22Rv1 (cell line): Measurements from ENCODE around the gene BMP4.

Experiments
- H3K27ac ChIP-seq: fragments of 450-650 bp; 2 replicates; pipeline ENCODE4 v1.5.1; 2017
- CTCF ChIP-seq: fragments of 450-650 bp; IDR thresholded peaks from 2 replicates; pipeline ENCODE4 v1.5.1; 2017; ENCODE audit warnings: mild to moderate bottlenecking
- ZFX ChIP-seq: fragments of 450-650 bp; IDR thresholded peaks from 2 replicates; pipeline ENCODE4 v1.6.1; 2017; ENCODE audit warnings: antibody characterized with exemption, borderline replicate concordance

BMP4 gene

GRCh38 chr14:53949201-53949600 lies 7.4 kb downstream of the BMP4 start:
- no peak for TF ChIP-seq CTCF
- no peak for TF ChIP-seq ZFX
- no peak overlapping the region for H3K27ac ChIP-seq

- no peak overlapping the region for H3K27ac ChIP-seq
- TF ChIP-seq CTCF (no peak), ZFX (no peak)
Measured at GRCh38 chr14:53948205-53948884, 8.3 kb downstream of the BMP4 start.

- H3K27ac ChIP-seq, result no peak overlapping the region
- TF ChIP-seq ZFX (no peak), CTCF (no peak)
Measured at GRCh38 chr14:53947452-53948204, 9.0 kb downstream of the BMP4 start.

- H3K27ac ChIP-seq, result no peak overlapping the region
- TF ChIP-seq CTCF (no peak), ZFX (no peak)
Measured at GRCh38 chr14:53947094-53947445, 9.6 kb downstream of the BMP4 start.

DNA sequence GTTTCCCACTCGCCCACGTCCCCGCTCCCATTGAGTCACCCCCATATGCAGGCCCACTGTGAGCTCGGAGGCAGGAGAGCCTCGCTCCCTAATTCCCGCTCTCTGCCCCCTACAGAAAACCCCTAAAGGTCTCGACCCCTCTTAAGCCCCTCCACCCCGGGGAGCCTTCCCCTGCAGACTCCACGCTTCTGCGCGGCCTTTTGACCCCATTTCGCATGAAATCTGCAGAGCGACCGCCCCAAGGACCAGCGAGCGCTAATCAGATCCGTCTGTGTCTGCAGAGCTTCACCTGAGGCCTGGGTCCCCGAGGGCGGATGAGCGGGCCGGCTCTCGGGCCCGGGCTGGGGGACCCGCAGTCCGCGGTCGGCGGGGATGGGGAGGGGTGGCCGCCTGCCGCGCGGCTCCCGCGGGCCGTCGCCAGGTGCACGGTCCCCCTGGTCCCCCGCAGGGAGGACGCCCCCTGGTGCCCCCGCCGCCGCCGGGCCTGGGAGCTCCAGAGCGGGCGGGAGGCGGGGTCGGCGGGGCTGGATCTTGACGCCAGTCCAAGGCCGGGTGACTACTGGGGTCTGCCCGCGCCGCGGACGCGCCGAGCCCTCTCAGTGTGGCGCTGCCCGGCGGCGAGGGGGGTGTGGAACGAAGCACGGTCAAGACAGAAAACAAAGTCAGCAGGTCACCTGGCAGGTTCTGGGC lies 10.1 kb downstream of the BMP4 start:
- H3K27ac ChIP-seq, result no peak overlapping the region
- TF ChIP-seq CTCF, result 0 out of 2 replicates have a peak, but pooled peaks have one; percentile 8
- TF ChIP-seq ZFX, result no peak

GRCh38 chr14:53946071-53946403 lies 10.6 kb downstream of the BMP4 start:
- H3K27ac ChIP-seq, result no peak overlapping the region
- TF ChIP-seq ZFX, result no peak
- TF ChIP-seq CTCF, result no peak

GRCh38 chr14:53943751-53944083 lies 12.9 kb downstream of the BMP4 start:
- peak overlapping the region; percentile 51 for H3K27ac ChIP-seq
- no peak for TF ChIP-seq CTCF
- TF ChIP-seq ZFX, result no peak
